ENCODE measurements around the gene PHYHIPL. TPM values are rescaled to one million over a fixed set of nuclear protein-coding genes. Genes with fewer than 3 reads are reported as not detected.

PHYHIPL gene
- total and polyA plus RNA-seq, 9 donors, result 0.11 to 3.7 (median 0.55) TPM; not detected in 2

GRCh38 chr10:59172567-59172966, 3.9 kb upstream of the PHYHIPL start:
- Histone ChIP-seq H3K4me3 (no peak overlapping the region), H3K27me3 (no peaks in the 10 kb centered on the region), H3K36me3 (no peaks in the 10 kb centered on the region), H3K9me3 (no peaks in the 10 kb centered on the region), H3K4me1 (ENCODE audit: insufficient read depth) (peaks cover 6% of the 10 kb centered on the region), H3K27ac (no peak overlapping the region)
- 85 to 88% (median 87%) methylated on average over 5 of the region's 5 CpGs for WGBS, 3 donors
- no peak for DNase-seq
- intact Hi-C loops (cut with DNase I), result no loop called here
- TF ChIP-seq CTCF (IDR thresholded peaks at IDR 0.05), result no peak
- TF ChIP-seq POLR2A (IDR thresholded peaks at IDR 0.05), result no peak
- no peak for TF ChIP-seq EP300 (IDR thresholded peaks at IDR 0.05)

- no peaks in the 10 kb centered on the region for H3K9me3 ChIP-seq
- H3K36me3 ChIP-seq, result no peaks in the 10 kb centered on the region
- no peaks in the 10 kb centered on the region for H3K27me3 ChIP-seq
- H3K4me3 ChIP-seq, result no peak overlapping the region
- TF ChIP-seq CTCF (IDR thresholded peaks at IDR 0.05) (no peak), EP300 (IDR thresholded peaks at IDR 0.05) (no peak), POLR2A (IDR thresholded peaks at IDR 0.05) (no peak)
- intact Hi-C loops (cut with DNase I), result no loop called here
- H3K4me1 ChIP-seq (ENCODE audit: insufficient read depth), result peaks cover 6% of the 10 kb centered on the region
- DNase-seq, result no peak
- no peak overlapping the region for H3K27ac ChIP-seq
Measured at GRCh38 chr10:59173414-59173813, 3.0 kb upstream of the PHYHIPL start.

- Histone ChIP-seq H3K36me3 (no peaks in the 10 kb centered on the region), H3K9me3 (no peaks in the 10 kb centered on the region), H3K4me3 (no peak overlapping the region), H3K4me1 (ENCODE audit: insufficient read depth) (peaks cover 6% of the 10 kb centered on the region), H3K27ac (no peak overlapping the region), H3K27me3 (no peaks in the 10 kb centered on the region)
- DNase-seq, result peak in 1 of 5 donors; percentile 30
- TF ChIP-seq CTCF (IDR thresholded peaks at IDR 0.05) (no peak), EP300 (IDR thresholded peaks at IDR 0.05) (no peak), POLR2A (IDR thresholded peaks at IDR 0.05) (no peak)
- intact Hi-C loops (cut with DNase I), result no loop called here
- 9 to 15% (median 11%) methylated on average over 26 of the region's 26 CpGs for WGBS, 3 donors
Measured at GRCh38 chr10:59175538-59176240, 754 bp upstream of the PHYHIPL start.

GRCh38 chr10:59177031-59177797, 771 bp downstream of the PHYHIPL start:
- intact Hi-C loops (cut with DNase I), result no loop called here
- H3K27me3 ChIP-seq, result no peaks in the 10 kb centered on the region

More at GRCh38 chr10:59177031-59177797, 771 bp downstream of the PHYHIPL start:
- H3K9me3 ChIP-seq, result no peaks in the 10 kb centered on the region
- H3K4me3 ChIP-seq, result peak overlapping the region; percentile 20
- 2 to 4% (median 3%) methylated on average over 34 to 41 of the region's 41 CpGs for WGBS, 3 donors
- no peak overlapping the region for H3K27ac ChIP-seq
- no peaks in the 10 kb centered on the region for H3K36me3 ChIP-seq
- peaks cover 6% of the 10 kb centered on the region for H3K4me1 ChIP-seq (ENCODE audit: insufficient read depth)
- DNase-seq, result peak in 4 of 5 donors; percentile 21 to 42 (median 24)
- TF ChIP-seq EP300 (IDR thresholded peaks at IDR 0.05) (no peak), CTCF (IDR thresholded peaks at IDR 0.05) (no peak), POLR2A (IDR thresholded peaks at IDR 0.05) (no peak)
